Astrocyte of the spinal cord (primary cell): ENCODE data around the gene SRMS.
"Not testable (repeated sequence)": the region's sequence is repeated elsewhere in the genome, so short reads cannot be mapped to it uniquely, and the experiment has no call there.

Experiments used
- DNase-seq: peaks from one replicate; pipeline ENCODE4 v3.0.0; 2011; ENCODE audit warnings: low read depth, low spot score
- H3K4me3 ChIP-seq: 2 replicates; pipeline ENCODE4 v1.5.1; 2011; ENCODE audit warnings: low read depth, mild to moderate bottlenecking, low read length, moderate library complexity
- in situ Hi-C: cut with HindIII; loops from 2 replicates; pipeline ENCODE4 v1.10.0; 2017; ENCODE audit warnings: low sequenced_read_pairs
- TF ChIP-seq, protein P1 (sequence below): IDR thresholded peaks from 2 replicates; pipeline ENCODE4 v1.5.1; 2012; ENCODE audit warnings: low read depth, mild to moderate bottlenecking, low read length, inconsistent platforms

Gene SRMS

DNA sequence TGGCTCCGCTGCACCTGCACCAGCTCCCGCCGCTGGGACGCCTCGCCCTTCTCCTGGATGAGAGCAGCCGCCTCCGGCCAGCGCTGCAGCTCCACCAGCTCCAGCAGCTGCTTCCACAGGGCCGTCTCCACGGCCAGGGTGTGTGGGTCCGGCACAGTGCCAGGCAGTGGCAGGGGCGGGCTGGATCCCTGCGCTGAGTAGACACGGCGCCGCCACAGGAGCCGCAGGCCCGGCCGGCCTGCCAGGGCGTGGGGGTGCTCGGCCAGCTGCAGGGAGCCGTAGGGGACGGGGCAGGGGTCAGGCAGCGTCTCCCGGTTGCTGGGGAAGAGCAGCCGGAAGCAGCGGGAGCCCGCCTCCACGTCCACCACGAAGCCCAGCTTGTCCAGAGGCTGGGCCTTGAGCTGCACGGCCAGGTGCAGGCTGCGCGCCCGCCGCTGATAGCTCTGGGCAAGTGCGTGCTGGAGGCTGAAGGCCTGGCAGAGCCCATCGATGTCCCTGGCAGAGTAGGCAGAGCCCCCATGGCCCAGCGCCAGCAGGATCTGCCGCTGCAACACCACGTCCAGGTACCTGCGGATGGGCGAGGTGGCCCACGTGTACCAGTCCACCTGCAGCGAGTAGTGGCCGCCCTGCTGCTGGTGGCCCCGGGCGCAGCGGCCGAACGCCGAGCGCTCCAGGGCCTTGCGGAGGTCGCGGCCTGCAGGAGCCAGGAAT, 15.8 kb upstream of the SRMS start:
- no peak for DNase-seq
- TF ChIP-seq, protein P1, sequence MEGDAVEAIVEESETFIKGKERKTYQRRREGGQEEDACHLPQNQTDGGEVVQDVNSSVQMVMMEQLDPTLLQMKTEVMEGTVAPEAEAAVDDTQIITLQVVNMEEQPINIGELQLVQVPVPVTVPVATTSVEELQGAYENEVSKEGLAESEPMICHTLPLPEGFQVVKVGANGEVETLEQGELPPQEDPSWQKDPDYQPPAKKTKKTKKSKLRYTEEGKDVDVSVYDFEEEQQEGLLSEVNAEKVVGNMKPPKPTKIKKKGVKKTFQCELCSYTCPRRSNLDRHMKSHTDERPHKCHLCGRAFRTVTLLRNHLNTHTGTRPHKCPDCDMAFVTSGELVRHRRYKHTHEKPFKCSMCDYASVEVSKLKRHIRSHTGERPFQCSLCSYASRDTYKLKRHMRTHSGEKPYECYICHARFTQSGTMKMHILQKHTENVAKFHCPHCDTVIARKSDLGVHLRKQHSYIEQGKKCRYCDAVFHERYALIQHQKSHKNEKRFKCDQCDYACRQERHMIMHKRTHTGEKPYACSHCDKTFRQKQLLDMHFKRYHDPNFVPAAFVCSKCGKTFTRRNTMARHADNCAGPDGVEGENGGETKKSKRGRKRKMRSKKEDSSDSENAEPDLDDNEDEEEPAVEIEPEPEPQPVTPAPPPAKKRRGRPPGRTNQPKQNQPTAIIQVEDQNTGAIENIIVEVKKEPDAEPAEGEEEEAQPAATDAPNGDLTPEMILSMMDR: no peak
- no peak overlapping the region for H3K4me3 ChIP-seq
- in situ Hi-C loops: no loop called here

DNA sequence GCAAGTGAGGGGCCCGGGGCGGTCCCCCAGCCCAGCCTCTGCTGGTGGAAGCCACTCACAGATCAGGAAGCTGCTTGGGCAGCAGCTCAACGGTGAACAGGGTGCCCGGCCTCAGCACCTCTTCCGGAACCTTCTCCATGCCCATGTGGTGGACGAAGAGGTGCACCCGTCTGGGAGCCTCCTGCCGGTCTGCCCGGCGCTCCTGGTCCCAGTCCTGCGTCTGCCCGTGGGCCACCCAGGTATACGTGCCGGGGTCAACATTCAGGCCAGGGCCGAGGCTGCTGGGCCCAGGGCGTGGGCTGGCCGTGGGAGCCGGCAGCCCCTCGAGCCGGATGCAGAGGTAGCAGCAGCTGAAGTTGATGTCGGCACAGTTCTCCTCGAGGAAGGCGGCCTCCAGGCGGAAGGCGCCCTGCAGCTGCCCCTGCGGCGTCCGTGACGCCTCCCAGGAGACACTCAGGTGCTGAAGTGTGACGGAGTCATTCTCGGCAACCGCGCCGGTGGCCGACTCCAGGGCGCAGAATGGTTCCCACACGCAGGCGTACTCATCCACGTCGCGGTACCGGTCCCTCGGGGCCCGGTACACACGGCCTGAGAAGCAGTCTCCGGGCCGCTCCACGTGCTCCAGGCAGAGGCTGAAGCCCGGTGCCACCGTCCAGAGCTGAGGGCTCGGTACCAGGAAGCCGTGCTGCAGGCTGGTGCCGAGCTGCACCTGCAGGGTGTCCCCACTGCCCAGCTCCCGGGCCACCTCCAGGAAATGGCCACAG, 15.1 kb upstream of the SRMS start:
- no peak for DNase-seq
- in situ Hi-C loops: no loop called here
- TF ChIP-seq, protein P1: no peak
- no peak overlapping the region for H3K4me3 ChIP-seq

DNA sequence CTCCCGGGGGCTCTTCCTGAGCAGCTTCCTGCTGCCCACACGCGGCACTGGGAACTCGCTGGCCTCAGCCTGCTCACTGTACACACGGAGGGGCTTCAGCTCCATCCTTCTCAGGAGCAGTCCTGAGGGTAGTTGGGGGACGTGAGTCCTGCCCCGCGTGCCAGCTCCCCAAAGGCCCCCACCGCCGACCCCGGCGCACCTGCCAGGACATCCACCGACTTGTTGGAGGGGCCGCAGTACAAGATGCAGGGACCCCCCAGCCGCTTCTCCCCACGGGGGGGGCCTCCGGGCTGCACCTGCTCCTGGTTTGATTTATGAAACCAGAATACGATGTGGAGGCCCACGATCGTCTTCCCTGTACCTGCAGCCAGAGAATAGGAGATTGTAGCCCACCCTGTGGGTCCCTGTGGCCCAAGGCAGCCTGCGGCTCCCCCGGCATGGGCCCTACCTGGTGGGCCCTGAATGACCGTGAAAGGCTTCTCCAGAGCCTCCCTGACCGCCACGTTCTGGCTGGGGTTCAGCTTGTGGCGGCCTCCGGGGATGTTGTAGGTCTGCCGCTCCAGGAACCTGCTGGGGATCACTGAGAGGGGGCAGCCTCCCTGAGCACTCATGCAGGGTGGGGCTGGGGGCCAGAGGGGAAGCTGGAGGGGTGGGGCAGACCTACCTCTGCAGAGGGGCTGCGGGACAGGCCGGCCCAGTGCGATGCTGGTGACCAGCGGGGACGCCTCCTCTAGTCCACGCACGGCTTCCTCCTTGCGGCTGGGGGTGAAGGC, 14.3 kb upstream of the SRMS start:
- no peak overlapping the region for H3K4me3 ChIP-seq
- in situ Hi-C loops: no loop called here
- TF ChIP-seq, protein P1: no peak
- no peak for DNase-seq

DNA sequence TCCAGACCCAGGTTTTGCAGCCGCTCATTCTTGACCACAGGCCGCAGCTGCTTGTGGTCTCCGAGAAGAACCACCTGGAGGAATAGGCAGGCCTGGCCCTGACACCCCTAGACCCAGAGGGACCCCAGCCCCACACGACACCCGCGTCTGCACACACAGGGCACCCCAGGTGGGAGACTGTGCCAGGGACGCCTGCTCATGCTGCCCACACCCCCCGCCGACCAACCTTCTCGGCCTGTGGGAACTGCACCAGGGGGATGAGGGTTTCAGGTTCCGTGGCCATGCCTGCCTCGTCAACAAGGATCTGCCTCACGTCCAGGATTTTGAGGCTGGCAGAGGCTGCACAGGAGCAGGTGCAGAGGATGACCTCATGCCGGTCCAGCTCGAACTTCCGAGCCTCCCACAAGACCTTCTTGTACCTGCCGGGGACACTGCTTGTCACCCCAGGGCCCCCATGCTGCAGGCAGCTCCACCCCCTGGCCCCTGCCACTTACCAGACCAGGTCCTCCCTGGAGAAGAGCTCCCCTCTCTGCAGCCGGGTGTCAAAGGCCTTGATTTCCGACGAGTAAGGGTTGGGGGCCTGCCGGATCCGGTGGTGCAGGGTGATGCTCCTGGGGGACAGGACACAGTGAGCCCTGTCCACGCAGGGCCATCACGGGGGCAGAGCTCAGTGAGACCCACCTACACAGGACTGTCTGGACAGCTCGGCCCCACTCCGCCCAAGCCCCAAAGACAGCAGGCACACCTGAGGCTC, 13.5 kb upstream of the SRMS start:
- no peak overlapping the region for H3K4me3 ChIP-seq
- TF ChIP-seq, protein P1: no peak
- in situ Hi-C loops: no loop called here
- DNase-seq: no peak

DNA sequence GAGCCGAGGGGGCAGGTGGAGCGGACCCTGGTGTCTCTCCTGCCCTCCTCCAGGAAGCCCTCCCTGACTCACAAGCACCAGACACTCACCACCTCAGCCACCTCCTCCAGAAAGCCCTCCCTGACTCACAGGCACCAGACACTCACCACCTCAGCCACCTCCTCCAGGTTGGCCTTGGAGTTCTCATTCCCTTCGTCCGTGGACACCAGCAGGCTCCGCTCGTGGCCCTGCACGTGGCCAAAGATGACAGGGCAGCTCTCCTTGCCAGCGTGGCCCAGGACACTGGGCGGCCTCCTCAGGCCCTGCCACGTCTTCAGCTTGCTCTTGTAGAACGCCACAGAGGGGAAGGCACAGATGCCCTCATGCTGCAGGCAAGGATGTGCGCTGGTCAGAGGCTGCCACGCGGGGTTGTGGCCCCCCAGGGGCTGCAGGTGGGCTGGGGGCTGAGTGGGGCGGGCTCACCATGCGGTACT, 12.8 kb upstream of the SRMS start:
- no peak for DNase-seq
- H3K4me3 ChIP-seq: no peak overlapping the region
- TF ChIP-seq, protein P1: no peak
- in situ Hi-C loops: no loop called here

DNA sequence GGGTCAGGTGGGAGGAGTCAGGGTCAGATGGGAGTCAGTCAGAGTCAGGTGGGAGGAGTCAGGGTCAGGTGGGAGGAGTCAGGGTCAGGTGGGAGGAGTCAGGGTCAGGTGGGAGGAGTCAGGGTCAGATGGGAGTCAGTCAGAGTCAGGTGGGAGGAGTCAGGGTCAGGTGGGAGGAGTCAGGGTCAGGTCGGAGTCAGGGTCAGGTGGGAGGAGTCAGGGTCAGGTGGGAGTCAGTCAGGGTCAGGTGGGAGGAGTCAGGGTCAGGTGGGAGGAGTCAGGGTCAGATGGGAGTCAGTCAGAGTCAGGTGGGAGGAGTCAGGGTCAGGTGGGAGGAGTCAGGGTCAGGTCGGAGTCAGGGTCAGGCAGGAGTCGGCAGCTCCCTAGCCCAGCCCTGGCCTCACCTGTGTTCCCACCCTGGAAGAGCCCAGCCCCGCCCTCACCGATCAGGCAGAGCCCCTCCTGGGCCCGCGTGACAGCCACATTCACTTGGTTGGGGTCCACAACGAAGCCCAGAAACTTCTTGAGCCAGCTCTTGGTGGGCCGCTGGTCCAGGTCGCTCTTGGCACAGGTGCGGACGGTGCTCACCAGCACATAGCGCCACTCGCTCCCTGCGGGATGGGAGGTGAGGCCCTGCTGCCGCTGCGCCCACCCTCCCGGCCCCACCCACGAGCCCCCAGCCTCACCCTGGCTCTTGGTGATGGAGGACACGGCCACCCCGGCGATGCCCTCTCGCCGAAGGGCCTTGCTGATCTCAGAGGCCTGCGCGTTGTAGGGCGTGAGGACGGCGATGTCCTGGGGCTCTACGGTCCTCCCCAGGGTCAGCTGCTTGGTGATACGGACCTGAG, 12.2 kb upstream of the SRMS start:
- H3K4me3 ChIP-seq, DNase-seq, in situ Hi-C loops: not testable (repeated sequence)
